Caco-2 (cell line): Measurements from ENCODE around the gene DCTN2. TPM values are rescaled to one million over a fixed set of nuclear protein-coding genes. Genes with fewer than 3 reads are reported as not detected.
"Not testable (repeated sequence)": the region's sequence is repeated elsewhere in the genome, so short reads cannot be mapped to it uniquely, and the experiment has no call there.

Experiments
- BruUV-seq: library from RNA; stranded (reverse); fragments of 400-500 nt; replicated peaks from 2 replicates; lab custom pipeline; 2021; lab: Mats Ljungman, UMichigan
- CTCF ChIA-PET: fragments of 300-600 bp; sonication (Branson Sonifier 250); formaldehyde crosslinking; loops from one replicate; lab custom pipeline; 2022; ENCODE audit warnings: antibody characterized with exemption; lab: Charles Lee
- POLR2A ChIA-PET: fragments of 300-600 bp; sonication (Branson Sonifier 250); formaldehyde crosslinking; loops from one replicate; lab custom pipeline; 2022; ENCODE audit warnings: antibody characterized with exemption; lab: Charles Lee
- DNase-seq, 2 experiments: peaks; one replicate each; pipeline versions ENCODE4 v3.0.0 to v3.0.0-alpha.2; 2020 to 2022
- H3K27me3 ChIP-seq: replicated peaks from 2 replicates; pipeline ENCODE4 v1.6.0; 2011; ENCODE audit warnings: low read length; ENCODE audit not compliant: control insufficient read depth, insufficient read depth
- H3K36me3 ChIP-seq: 2 replicates; pipeline ENCODE4 v1.5.1; 2011; ENCODE audit warnings: low read length; ENCODE audit not compliant: control insufficient read depth, insufficient read depth
- H3K4me1 ChIP-seq: fragments of 250-450 bp; sonication (Bioruptor Pico); 2 replicates; pipeline ENCODE4 v1.5.1; 2020; ENCODE audit warnings: mild to moderate bottlenecking
- H3K4me3 ChIP-seq: 2 replicates; pipeline ENCODE4 v1.5.1; 2011; ENCODE audit warnings: low read depth, mild to moderate bottlenecking, control low read depth, low read length
- H3K9me3 ChIP-seq: fragments of 250-450 bp; sonication (Bioruptor Pico); 2 replicates; pipeline ENCODE4 v1.5.1; 2020; ENCODE audit warnings: mild to moderate bottlenecking, moderate library complexity
- H3K27ac Mint-ChIP-seq: one replicate; pipeline ENCODE4 v1.8.0; 2022; ENCODE audit warnings: mixed read lengths; ENCODE audit not compliant: unreplicated experiment
- H3K27me3 Mint-ChIP-seq: one replicate; pipeline ENCODE4 v1.8.0; 2022; ENCODE audit warnings: mixed read lengths; ENCODE audit not compliant: insufficient read depth, unreplicated experiment
- H3K36me3 Mint-ChIP-seq: one replicate; pipeline ENCODE4 v1.8.0; 2022; ENCODE audit warnings: mild to moderate bottlenecking, mixed read lengths; ENCODE audit not compliant: insufficient read depth, unreplicated experiment
- H3K4me1 Mint-ChIP-seq: one replicate; pipeline ENCODE4 v1.8.0; 2022; ENCODE audit warnings: low read depth, mixed read lengths; ENCODE audit not compliant: unreplicated experiment
- H3K4me3 Mint-ChIP-seq: one replicate; pipeline ENCODE4 v1.8.0; 2022; ENCODE audit warnings: mild to moderate bottlenecking, moderate library complexity, mixed read lengths; ENCODE audit not compliant: unreplicated experiment
- H3K9me3 Mint-ChIP-seq: one replicate; pipeline ENCODE4 v1.8.0; 2022; ENCODE audit warnings: mixed read lengths; ENCODE audit not compliant: unreplicated experiment
- CTCF ChIP-seq, 2 experiments: fragments of 200-600 bp in 1 of 2; IDR thresholded peaks; 1 replicate in 1 of 2; 2 replicates in 1 of 2; pipeline versions ENCODE4 v1.5.1 to v1.8.0; 2011 to 2022; ENCODE audit warnings: antibody characterized with exemption in 1 of 2, control low read depth in 1 of 2, inconsistent platforms in 1 of 2, low read depth in 1 of 2, low read length in 1 of 2, mild to moderate bottlenecking in 1 of 2, moderate library complexity in 1 of 2; ENCODE audit not compliant: insufficient read depth in 1 of 2, severe bottlenecking in 1 of 2, unreplicated experiment in 1 of 2
- intact Hi-C: fragments of 100-400 bp; cut with micrococcal nuclease; formaldehyde crosslinking; loops from one replicate; pipeline ENCODE4 v1.10.0; 2022; ENCODE audit not compliant: unreplicated experiment
- total RNA-seq: library from RNA; stranded (reverse); gene quantifications from 2 replicates; pipeline ENCODE4 v1.2.3, GENCODE V29; 2022

DCTN2 gene
- total RNA-seq, 1 experiment from 2014 or later, result 94.4 TPM

GRCh38 chr12:57518176-57518919, 28.6 kb downstream of the DCTN2 start:
- peaks cover 4% of the 10 kb centered on the region for H3K36me3 ChIP-seq
- TF ChIP-seq CTCF (IDR thresholded peaks at IDR 0.05; ENCODE audit: insufficient read depth in 1 of 2, low read depth in 1 of 2, low read length in 1 of 2, severe bottlenecking in 1 of 2, unreplicated experiment in 1 of 2), result no peak
- Mint-ChIP-seq H3K9me3 (no peaks in the 10 kb centered on the region), H3K27me3 (no peaks in the 10 kb centered on the region), H3K4me3 (peak overlapping the region; percentile 86), H3K27ac (peak overlapping the region; percentile 94), H3K4me1 (peaks cover 22% of the 10 kb centered on the region), H3K36me3 (peaks cover 98% of the 10 kb centered on the region)
- peaks cover 20% of the 10 kb centered on the region for H3K4me1 ChIP-seq
- intact Hi-C loops, result no loop called here
- no peaks in the 10 kb centered on the region for H3K27me3 ChIP-seq
- BruUV-seq, result no TSS peak
- POLR2A ChIA-PET, result no interaction called here
- H3K4me3 ChIP-seq, result peak overlapping the region; percentile 71; the same call in 1 of the 2 replicates
- CTCF ChIA-PET, result no interaction called here
- no peaks in the 10 kb centered on the region for H3K9me3 ChIP-seq
- DNase-seq, result no peak

GRCh38 chr12:57517718-57518117, 29.3 kb downstream of the DCTN2 start:
- H3K27ac Mint-ChIP-seq, result peak overlapping the region; percentile 94
- POLR2A ChIA-PET, result interaction anchor here (0.9 kb wide), 1 partner anchor 14 kb away, joined by 3 read pairs; no protein-coding TSS in a partner anchor
- H3K4me3 Mint-ChIP-seq, result peak overlapping the region; percentile 86
- H3K9me3 ChIP-seq, CTCF ChIA-PET, H3K4me3 ChIP-seq, intact Hi-C loops, H3K36me3 ChIP-seq, H3K27me3 ChIP-seq, DNase-seq, H3K27me3 Mint-ChIP-seq, H3K9me3 Mint-ChIP-seq, BruUV-seq: not testable (repeated sequence)
- H3K36me3 Mint-ChIP-seq, result peaks cover 98% of the 10 kb centered on the region
- peaks cover 20% of the 10 kb centered on the region for H3K4me1 ChIP-seq
- H3K4me1 Mint-ChIP-seq, result peaks cover 22% of the 10 kb centered on the region

- peak overlapping the region; percentile 86 for H3K4me3 Mint-ChIP-seq
- POLR2A ChIA-PET, result interaction anchor here (0.6 to 0.9 kb wide), 2 partner anchors 13 to 29 kb away, joined by 3 to 7 read pairs; no protein-coding TSS in a partner anchor
- BruUV-seq, result no TSS peak
- no peaks in the 10 kb centered on the region for H3K9me3 ChIP-seq
- no peak for TF ChIP-seq CTCF (IDR thresholded peaks at IDR 0.05; ENCODE audit: insufficient read depth in 1 of 2, low read depth in 1 of 2, low read length in 1 of 2, severe bottlenecking in 1 of 2, unreplicated experiment in 1 of 2)
- peaks cover 20% of the 10 kb centered on the region for H3K4me1 ChIP-seq
- intact Hi-C loops, result no loop called here
- peak overlapping the region; percentile 94 for H3K27ac Mint-ChIP-seq
- no peaks in the 10 kb centered on the region for H3K27me3 ChIP-seq
- peaks cover 100% of the 10 kb centered on the region for H3K36me3 Mint-ChIP-seq
- DNase-seq, result no peak
- CTCF ChIA-PET, result no interaction called here
- peaks cover 22% of the 10 kb centered on the region for H3K4me1 Mint-ChIP-seq
- peaks cover 4% of the 10 kb centered on the region for H3K36me3 ChIP-seq
- H3K27me3 Mint-ChIP-seq, result no peaks in the 10 kb centered on the region
- H3K9me3 Mint-ChIP-seq, result no peaks in the 10 kb centered on the region
- no peak overlapping the region for H3K4me3 ChIP-seq
Measured at GRCh38 chr12:57517187-57517586, 29.8 kb downstream of the DCTN2 start.
